Left colon (tissue), 2 donors: Measurements from ENCODE around the gene TRAPPC10. TPM values are rescaled to one million over a fixed set of nuclear protein-coding genes. Genes with fewer than 3 reads are reported as not detected.

Source experiments
- ATAC-seq: fragments of 200-7000 bp; cut with Tn5 transposase; one replicate; pipeline ENCODE4 v1.9.1; 2020; ENCODE audit warnings: mild to moderate bottlenecking, moderate library complexity
- DNase-seq, 2 donors: peaks; one replicate each; pipeline ENCODE4 v3.0.0-alpha.2; 2020
- intact Hi-C, 2 donors: fragments of 100-400 bp; cut with DNase I in 1 of 2; cut with micrococcal nuclease in 1 of 2; formaldehyde crosslinking; loops; one replicate each; pipeline versions ENCODE4 v1.11.2 to v1.14.0; 2022; cut with DNase I, micrococcal nuclease
- long read RNA-seq: library from polyadenylated mRNA; unstranded; transcript quantifications from one replicate; pipeline ENCODE4 v2.0.0, GENCODE V29; 2021
- total RNA-seq, 2 donors: library from RNA; stranded (reverse); fragmentation: NEBNext Ultra II Directional; extraction: Animal tissue kit (Norgen Biotek cat#: 25700); gene quantifications; one replicate each; pipeline ENCODE4 v1.2.1, GENCODE V29; 2021
- donor health status: DM: no; HTN: no; CAD: no.
- donor health status: DM: yes; HTN: yes; CAD: no.

Gene TRAPPC10
- total RNA-seq, result 10 to 100 TPM; 63.6 to 69.4 TPM
- long read RNA-seq, partial matches to known transcripts, result 14 of 23 reads
- long read RNA-seq, other reads (novel, unspliced or antisense), result 5 of 23 reads

DNA sequence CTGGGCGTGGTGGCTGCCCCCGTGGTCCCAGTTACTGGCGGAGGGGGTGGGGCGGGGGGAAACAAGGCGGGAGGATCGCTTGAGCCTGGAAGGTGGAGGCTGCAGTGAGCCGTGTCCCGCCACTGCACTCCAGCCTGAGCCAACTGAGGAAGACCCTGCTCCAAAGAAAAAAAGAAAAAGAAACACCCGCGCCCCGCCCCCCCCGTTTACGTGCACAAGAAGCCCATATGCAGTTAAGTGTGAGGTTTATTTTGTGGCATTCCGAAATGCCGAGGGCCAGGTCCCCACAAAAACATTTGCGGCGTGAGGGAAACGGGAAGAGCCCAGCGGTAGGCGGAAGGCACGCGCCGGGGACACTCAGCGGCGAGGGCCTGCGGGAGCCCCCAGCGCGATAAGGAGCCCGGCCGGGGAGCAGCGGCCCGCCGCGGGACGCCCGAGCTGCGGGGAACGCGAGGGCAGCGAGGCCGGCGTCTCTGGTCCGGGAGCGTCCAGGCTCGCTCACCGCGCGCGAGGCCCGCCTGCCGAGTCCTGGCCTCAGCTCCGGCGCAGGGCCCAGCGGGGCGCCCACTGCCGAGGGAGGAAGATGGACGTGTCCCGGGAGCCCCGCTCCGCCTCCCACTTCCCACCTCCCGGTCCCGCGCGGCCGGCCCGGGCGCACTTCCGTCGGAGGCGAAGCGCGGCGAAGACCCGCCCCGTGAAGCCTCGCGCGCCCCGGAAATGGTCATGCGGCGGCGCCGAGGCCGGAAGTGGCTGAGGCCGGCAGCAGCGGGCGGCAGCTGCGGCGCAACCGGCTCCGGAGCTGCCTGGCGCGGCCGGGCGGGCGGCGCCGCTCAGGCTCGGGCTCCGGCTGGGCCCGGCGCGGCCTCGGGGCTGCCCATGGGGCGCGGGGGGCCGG, at the start of gene TRAPPC10:
TSS of gene TRAPPC10 (plus strand) at position 731 of the 895 bp plus-strand sequence. CDS start 185 bp downstream, outside the sequence.
- intact Hi-C loops, result no loop called here
- peak; percentile 83 for ATAC-seq
- peak; percentile 76 to 89 for DNase-seq

- intact Hi-C loops, result no loop called here
- DNase-seq (no peak), ATAC-seq (no peak)
Measured at GRCh38 chr21:43965911-43966585, 46.1 kb upstream of the TRAPPC10 start.

DNA sequence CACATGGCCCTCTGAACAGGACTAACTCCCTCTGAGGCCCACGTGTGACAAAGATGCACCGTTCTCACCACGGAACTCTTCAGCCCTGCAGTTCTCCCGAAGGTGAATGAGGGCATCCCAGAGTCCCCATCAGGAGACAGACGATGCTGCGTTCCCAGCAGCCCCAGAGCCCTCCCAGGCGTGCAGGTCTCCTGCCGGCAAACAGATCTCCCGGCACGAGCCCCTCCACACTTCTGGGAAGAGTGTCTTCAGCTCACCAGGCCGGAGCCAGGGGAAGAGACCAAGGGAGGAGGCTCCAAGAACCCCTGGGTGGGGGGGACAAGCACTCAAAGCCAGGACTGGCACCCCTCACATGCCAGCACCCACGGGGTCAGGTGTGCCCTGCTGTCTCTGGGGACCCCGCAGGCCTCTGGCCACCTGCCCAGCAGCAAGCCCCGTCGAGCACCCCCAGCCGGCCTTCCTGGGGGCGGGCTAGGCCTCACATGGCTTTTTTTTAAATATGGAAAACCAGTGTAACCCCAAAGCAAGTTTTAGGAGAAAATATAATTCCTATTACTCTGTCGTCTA, 45.1 kb upstream of the TRAPPC10 start:
- intact Hi-C loops, result no loop called here
- no peak for ATAC-seq
- DNase-seq, result no peak

GRCh38 chr21:43967981-43968380, 44.1 kb upstream of the TRAPPC10 start:
- intact Hi-C loops, result no loop called here
- ATAC-seq (no peak), DNase-seq (no peak)

- DNase-seq (no peak), ATAC-seq (no peak)
- intact Hi-C loops, result no loop called here
Measured at GRCh38 chr21:43968410-43969114, 43.5 kb upstream of the TRAPPC10 start.

DNA sequence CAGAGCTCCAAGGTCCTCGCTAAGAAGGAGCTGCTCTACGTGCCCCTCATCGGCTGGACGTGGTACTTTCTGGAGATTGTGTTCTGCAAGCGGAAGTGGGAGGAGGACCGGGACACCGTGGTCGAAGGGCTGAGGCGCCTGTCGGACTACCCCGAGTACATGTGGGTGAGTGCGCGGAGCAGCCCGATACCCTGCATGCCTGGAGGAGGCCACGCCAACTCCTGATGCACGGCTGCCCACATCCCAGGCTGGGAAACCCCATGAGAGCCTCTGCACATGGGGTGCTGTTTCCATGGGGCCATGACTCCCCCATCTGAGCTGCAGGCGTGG, 43.0 kb upstream of the TRAPPC10 start:
- no peak for DNase-seq
- intact Hi-C loops, result no loop called here
- ATAC-seq, result no peak

DNA sequence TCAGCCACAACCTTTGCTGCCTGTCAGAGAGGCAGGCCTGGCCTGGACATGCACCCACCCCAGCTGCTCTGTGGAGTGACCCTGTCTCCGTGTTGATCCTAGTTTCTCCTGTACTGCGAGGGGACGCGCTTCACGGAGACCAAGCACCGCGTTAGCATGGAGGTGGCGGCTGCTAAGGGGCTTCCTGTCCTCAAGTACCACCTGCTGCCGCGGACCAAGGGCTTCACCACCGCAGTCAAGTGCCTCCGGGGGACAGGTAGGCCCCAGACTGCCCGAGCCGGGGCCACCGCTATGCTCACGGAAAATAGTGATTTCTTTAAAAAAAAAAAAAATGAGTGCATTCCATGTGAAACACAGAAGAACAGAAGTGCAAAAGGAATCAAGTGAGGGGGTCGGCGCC, 41.6 kb upstream of the TRAPPC10 start:
- intact Hi-C loops, result no loop called here
- no peak for ATAC-seq
- DNase-seq, result no peak

DNA sequence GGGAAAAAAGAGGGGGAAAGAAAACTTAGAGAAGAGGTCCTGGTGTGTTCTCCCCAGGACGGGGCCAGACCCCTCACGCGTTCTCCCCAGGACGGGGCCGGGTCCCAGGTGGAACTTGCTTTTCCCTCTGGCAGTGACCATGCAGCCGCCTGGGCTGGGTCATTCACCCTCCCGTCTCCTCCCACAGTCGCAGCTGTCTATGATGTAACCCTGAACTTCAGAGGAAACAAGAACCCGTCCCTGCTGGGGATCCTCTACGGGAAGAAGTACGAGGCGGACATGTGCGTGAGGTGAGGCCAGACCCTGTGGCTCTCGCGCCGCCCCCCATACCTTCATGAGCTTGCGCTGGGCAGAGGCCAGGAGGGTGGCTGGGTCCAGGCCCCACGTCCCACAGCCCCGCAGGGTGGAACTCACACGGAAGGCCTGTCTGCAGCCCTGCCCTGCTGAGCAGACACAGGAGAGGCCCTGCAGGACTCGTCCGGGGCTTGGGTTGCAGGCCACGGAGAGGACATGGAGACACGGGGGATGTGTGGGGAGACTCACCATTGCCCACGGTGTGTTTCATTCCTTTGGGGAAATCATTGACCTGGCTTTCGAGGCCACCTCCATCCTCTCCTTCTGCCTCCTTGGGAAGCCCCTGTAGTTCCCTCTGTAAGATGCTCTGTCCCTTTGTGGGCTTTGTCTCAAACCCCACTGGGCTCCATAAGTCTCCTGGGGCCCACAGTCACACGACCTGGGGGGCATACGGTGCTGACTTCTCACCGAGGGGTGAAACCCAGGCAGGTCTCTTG, 40.7 kb upstream of the TRAPPC10 start:
- no peak for ATAC-seq
- DNase-seq, result no peak
- intact Hi-C loops, result no loop called here

DNA sequence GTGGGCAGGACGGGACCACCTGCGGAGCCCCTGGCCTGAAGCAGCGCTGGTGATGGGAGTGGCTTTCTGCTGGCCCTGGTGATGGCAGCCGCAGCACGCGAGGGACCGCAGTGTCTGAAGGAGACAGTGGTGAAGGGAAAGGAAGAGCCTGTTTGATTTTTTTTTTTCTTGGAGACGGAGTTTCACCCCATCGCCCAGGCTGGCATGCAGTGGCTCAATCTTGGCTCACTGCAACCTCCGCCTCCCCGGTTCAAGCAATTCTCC, 40.2 kb upstream of the TRAPPC10 start:
- intact Hi-C loops, result no loop called here
- ATAC-seq (no peak), DNase-seq (no peak)

- intact Hi-C loops, result no loop called here
- ATAC-seq (no peak), DNase-seq (no peak)
Measured at GRCh38 chr21:43972850-43973633, 39.1 kb upstream of the TRAPPC10 start.

- ATAC-seq (no peak), DNase-seq (no peak)
- intact Hi-C loops, result no loop called here
Measured at GRCh38 chr21:43973634-43973955, 38.5 kb upstream of the TRAPPC10 start.

- intact Hi-C loops, result loop anchor here in 1 of 2 donors (5.0 kb wide), 1 partner anchor 163 kb away; no protein-coding TSS in a partner anchor
- ATAC-seq, result peak; percentile 4
- DNase-seq, result no peak
Measured at GRCh38 chr21:43974791-43975468, 37.2 kb upstream of the TRAPPC10 start.

GRCh38 chr21:43975469-43976098, 36.5 kb upstream of the TRAPPC10 start:
- peak; percentile 80 for ATAC-seq
- intact Hi-C loops, result loop anchor here in 1 of 2 donors (5.0 kb wide), 1 partner anchor 163 kb away; no protein-coding TSS in a partner anchor
- peak; percentile 66 to 85 for DNase-seq

- no peak for ATAC-seq
- DNase-seq, result no peak
- intact Hi-C loops, result loop anchor here in 1 of 2 donors (5.0 kb wide), 1 partner anchor 164 kb away; no protein-coding TSS in a partner anchor
Measured at GRCh38 chr21:43976661-43977060, 35.4 kb upstream of the TRAPPC10 start.

GRCh38 chr21:43978060-43978459, 34.0 kb upstream of the TRAPPC10 start:
- intact Hi-C loops, result loop anchor here in 1 of 2 donors (5.0 kb wide), 1 partner anchor 166 kb away; no protein-coding TSS in a partner anchor
- no peak for ATAC-seq
- DNase-seq, result no peak

DNA sequence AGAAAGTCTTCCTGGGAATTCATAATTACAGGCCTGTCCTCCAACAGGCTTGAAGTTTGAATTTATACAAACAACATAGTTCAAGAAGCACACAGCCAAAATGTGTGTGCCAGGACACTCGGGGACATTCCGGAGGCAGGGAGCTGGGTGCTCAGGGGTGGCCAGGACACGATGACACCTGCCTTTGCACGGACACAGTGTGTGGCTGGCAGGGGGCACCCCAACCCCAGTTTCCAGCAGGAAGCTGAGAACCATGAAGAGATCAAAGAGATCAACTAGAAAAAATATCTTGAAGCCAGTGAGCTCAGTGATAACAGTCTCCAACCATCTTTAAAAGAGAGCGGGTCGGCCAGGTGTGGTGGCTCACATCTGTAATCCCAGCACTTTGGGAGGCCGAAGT, 32.5 kb upstream of the TRAPPC10 start:
- no peak for ATAC-seq
- DNase-seq, result no peak
- intact Hi-C loops, result loop anchor here in 1 of 2 donors (5.0 kb wide), 1 partner anchor 167 kb away; no protein-coding TSS in a partner anchor
